ENCODE data around the gene DUSP23. TPM values are rescaled to one million over a fixed set of nuclear protein-coding genes. Genes with fewer than 3 reads are reported as not detected.

DUSP23 gene
- total and polyA plus RNA-seq, 2 donors (not counting 3 experiments of a cell fraction or from before 2014, with no cell fraction given), result 82.5 to 197 TPM

DNA sequence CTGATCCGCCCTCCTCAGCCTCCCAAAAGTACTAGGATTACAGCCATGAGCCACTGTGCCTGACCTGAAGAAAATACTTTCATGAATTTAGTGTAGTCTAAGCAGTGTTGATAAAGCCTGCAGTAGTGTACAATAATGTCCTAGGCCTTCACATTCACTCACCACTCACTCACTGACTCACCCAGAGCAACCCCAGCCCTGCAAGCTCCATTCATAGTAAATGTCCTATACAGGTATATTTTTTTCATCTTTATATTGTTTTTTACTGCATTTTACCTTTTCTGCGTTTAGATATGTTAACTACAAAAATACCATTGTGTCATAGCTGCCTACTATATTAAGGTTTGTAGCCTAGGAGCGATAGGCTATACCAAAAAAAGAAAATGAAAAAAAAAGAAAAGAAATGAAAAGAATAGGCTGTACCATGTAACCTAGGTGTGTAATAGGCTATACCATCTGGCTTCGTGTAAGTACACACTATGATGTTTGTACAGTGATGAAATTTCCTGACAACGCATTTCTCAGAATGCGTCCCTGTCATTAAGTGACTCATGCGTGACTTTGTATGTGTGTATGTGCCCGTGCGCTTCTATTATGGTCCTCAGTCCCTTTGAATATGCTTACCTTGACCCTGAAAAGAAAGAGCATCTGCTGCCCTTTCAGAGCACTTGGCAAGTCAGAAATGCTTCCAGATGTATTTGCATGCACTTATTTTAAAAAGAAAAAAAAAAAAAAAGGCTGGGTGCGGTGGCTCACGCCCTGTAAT, 36.7 kb downstream of the DUSP23 start:
- Histone ChIP-seq H3K79me2 (ENCODE audit: control insufficient read depth, insufficient read depth, low read length) (no peaks in the 10 kb centered on the region), H3K9ac (replicated peaks; ENCODE audit: extremely low read depth, insufficient read depth, low read length) (no peak overlapping the region), H3K4me3 (replicated peaks in 1 of 3; ENCODE audit: insufficient read depth in 1 of 3, low read depth in 1 of 3, low read length in 3 of 3) (no peak overlapping the region), H3K27me3 (ENCODE audit: control insufficient read depth in 2 of 2, insufficient read depth in 2 of 2, low read length in 2 of 2) (peaks cover 15 to 32% of the 10 kb centered on the region in 2 experiments), H3K9me3 (replicated peaks; ENCODE audit: control insufficient read depth, insufficient read depth, low read length) (no peaks in the 10 kb centered on the region), H4K20me1 (replicated peaks; ENCODE audit: control insufficient read depth, extremely low read depth, insufficient read depth, low read length) (no peaks in the 10 kb centered on the region), H3K27ac (ENCODE audit: insufficient read depth, low read depth, low read length) (no peak overlapping the region), H3K9me1 (replicated peaks; ENCODE audit: control insufficient read depth, extremely low read depth, insufficient read depth, low read length) (no peaks in the 10 kb centered on the region), H3K4me1 (ENCODE audit: control insufficient read depth, extremely low read depth, insufficient read depth, low read length) (peaks cover 3% of the 10 kb centered on the region), H3K36me3 (ENCODE audit: control insufficient read depth in 2 of 2, extremely low read depth in 1 of 2, insufficient read depth in 2 of 2, low read length in 2 of 2) (no peaks in the 10 kb centered on the region), H3K4me2 (ENCODE audit: insufficient read depth, low read length) (no peak overlapping the region), H2AFZ (ENCODE audit: low read depth, low read length) (no peak overlapping the region)
- dilution Hi-C loops (cut with MboI; ENCODE audit: extremely low pct_ligation_motif_present, low sequenced_read_pairs), result no loop called here
- DNase-seq (ENCODE audit: low read depth, low spot score), result peak; percentile 34
- intact Hi-C loops (cut with micrococcal nuclease), result no loop called here
- FAIRE-seq, result peak; percentile 76
- POLR2A ChIA-PET, result no interaction called here
- BruUV-seq (replicated peaks), result no TSS peak
- CTCF ChIA-PET, result interaction anchor here (0.8 to 1.6 kb wide), 4 partner anchors 13 to 372 kb away, joined by 3 to 8 read pairs (median 4); no protein-coding TSS in a partner anchor
- TF ChIP-seq GATA2 (IDR thresholded peaks at IDR 0.05; ENCODE audit: insufficient read depth, insufficient read length, low read depth, low read length) (no peak), POLR2AphosphoS5 (IDR thresholded peaks at IDR 0.05; ENCODE audit: insufficient read depth, low read depth, low read length) (peak; percentile 41), MYC (IDR thresholded peaks at IDR 0.05; ENCODE audit: low read depth, low read length) (no peak), EZH2 (IDR thresholded peaks at IDR 0.05; ENCODE audit: borderline replicate concordance, low read depth, low read length, severe bottlenecking) (no peak), POLR2A (IDR thresholded peaks at IDR 0.05; ENCODE audit: low read depth, low read length) (no peak), FOS (IDR thresholded peaks at IDR 0.05; ENCODE audit: borderline replicate concordance, insufficient read depth, low read length) (peak; percentile 17), JUN (IDR thresholded peaks at IDR 0.05; ENCODE audit: borderline replicate concordance, insufficient read depth, insufficient read length, low read depth) (peak; percentile 66)
- TF ChIP-seq, protein P1, sequence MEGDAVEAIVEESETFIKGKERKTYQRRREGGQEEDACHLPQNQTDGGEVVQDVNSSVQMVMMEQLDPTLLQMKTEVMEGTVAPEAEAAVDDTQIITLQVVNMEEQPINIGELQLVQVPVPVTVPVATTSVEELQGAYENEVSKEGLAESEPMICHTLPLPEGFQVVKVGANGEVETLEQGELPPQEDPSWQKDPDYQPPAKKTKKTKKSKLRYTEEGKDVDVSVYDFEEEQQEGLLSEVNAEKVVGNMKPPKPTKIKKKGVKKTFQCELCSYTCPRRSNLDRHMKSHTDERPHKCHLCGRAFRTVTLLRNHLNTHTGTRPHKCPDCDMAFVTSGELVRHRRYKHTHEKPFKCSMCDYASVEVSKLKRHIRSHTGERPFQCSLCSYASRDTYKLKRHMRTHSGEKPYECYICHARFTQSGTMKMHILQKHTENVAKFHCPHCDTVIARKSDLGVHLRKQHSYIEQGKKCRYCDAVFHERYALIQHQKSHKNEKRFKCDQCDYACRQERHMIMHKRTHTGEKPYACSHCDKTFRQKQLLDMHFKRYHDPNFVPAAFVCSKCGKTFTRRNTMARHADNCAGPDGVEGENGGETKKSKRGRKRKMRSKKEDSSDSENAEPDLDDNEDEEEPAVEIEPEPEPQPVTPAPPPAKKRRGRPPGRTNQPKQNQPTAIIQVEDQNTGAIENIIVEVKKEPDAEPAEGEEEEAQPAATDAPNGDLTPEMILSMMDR (IDR thresholded peaks at IDR 0.05; ENCODE audit: extremely low read depth in 1 of 2, insufficient read depth in 1 of 2, low read depth in 1 of 2, low read length in 2 of 2), result no peak
- TF ChIP-seq, protein P2, sequence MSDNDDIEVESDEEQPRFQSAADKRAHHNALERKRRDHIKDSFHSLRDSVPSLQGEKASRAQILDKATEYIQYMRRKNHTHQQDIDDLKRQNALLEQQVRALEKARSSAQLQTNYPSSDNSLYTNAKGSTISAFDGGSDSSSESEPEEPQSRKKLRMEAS (IDR thresholded peaks at IDR 0.05; ENCODE audit: insufficient read depth, insufficient read length), result no peak
